ENCODE data around the gene RNF130. TPM values are rescaled to one million over a fixed set of nuclear protein-coding genes. Genes with fewer than 3 reads are reported as not detected.

RNF130 gene
- total RNA-seq, 1 donor from 2014 or later = 58.5 TPM

DNA sequence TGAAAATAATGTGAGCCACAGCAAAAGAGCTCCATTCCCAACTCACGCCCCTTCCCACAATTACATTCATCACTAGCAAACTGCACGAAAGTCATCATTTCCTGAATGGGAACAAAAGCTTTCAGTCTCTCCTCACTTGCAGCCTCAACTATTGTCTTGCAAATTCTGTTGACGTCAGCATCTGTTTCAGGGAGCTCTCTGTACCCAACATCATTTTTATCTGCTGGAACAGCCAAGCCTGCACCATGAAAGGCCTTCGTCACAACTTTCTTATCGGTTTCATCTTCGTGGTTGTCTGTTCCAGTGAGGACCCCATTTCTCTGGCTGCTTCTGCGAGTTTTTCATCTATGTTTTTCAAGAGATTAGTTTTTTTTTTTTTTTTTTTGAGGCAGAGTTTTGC, 14.3 kb upstream of the RNF130 start:
- no peak for DNase-seq (ENCODE audit: low read depth)

DNA sequence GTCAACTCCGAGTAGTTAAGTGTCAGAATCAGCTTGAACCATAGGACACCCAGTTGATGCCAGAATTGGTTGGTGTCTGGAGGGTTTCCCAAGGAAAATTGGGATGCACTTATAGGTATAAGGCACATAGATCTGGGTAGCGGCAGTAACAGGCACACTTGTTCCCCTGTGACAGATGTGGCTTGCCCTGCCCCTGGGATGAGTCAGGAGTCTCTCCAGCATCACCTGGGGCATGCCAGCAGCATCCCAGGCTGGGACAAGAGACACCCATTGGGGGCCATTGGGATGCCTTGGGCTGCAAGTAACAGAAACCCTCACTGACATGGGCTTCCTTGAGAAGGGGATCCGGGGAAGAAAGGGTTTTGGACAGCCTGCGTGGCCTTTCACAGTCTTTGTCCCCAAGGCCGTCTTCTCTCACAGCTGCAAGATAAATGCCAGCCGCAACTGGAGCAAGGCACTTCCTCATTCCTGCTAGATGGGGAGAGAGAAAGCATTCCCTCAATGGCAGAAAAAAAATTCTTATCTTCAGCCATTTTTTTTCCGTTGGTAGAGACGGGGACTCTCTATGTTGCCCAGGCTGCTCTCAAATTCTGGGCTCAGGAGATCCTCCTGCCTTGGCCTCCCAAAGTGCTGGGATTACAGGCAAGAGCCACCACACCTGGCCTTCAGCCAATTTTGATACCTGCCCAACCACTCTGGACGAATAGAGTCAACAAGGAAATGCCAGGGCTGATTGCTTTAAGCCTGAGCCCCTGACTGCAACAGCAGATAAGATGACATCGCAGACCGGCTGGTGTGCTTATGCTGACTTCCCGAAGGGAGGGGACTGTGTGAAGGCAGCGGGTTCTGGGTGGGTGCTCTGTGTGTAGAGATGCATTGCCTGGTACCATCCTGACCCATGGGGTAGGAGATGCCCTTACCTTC, 13.3 kb upstream of the RNF130 start:
- DNase-seq (ENCODE audit: low read depth) = no peak

DNA sequence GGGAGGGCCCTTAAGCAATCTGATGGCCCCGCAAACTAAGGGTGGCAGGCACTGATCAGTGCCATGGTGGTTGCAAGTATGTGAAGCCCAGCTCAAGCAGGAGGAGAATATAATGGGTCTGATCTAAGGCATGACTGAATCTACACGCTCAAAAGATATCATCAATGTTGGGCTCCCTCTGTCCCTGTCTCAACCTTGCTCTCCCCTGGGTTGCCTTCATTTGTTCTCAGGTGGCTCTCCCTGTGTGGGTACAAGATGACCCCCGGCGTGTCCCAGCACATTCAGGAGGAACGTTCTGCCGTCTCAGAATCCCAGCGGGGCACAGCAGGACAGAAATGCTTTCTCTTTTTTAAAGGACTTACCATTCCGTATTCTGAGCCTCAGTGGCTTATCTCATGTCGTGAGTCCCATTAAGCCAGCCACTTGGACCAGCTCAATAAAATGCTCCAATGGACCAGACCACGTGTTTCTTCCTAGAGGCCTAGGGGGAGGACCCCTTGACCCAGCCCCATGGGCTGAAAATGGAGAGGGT, 12.0 kb upstream of the RNF130 start:
- DNase-seq (ENCODE audit: low read depth) = no peak

DNA sequence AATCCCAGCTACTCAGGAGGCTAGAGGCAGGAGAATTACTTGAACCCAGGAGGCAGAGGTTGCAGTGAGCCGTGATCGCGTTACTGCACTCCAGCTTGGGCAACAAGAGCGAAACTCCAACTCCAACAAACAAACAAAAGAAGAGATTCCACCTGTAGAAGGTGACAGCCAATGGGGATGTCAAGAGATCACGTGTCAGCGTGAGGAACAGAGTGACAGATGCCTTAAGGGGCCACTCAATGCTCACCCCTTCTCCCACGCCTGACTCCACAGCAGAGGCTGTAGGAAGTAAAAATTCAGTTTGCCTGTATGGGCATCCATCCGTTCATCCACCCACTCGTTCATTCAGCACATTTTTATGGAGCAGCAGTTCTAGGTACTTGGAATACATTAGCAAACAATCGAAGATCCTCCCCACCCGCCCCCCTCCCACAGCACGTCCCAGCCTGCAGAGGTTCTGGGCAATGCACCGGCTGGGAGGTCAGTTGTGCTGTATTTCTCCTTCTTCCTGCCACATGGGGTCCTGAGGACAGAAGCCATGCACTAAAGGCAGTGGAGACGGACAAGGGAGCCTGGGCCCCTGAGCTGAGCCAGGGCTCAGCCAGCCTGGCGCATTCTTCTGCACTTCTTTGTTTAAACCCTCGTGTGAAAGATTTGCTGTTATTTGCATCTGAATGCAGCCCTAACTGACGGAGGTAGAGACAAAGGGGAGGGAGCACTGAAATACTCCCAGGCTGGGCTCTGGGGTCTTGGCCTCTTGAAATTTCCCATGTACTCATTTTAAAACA, 11.3 kb upstream of the RNF130 start:
- no peak for DNase-seq (ENCODE audit: low read depth)

DNA sequence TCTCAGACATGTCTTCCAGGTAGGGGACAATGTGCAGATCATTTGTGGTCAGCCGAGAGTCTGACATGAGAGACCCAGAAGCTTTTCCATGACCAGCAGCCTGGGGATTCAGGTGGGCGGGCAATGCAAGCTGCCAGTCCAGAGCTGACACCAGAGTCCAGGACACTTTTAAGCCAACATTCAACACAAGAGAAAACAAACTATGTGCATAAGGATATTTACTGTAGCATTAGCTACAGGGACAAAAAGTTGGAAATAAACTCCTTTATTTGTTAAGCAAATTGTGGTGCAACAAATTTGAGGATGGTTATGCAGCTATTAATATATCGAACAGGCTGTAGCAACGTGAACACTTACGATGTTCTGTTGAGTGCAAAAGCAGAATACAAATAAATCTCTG, 9.9 kb upstream of the RNF130 start:
- no peak for DNase-seq (ENCODE audit: low read depth)

DNA sequence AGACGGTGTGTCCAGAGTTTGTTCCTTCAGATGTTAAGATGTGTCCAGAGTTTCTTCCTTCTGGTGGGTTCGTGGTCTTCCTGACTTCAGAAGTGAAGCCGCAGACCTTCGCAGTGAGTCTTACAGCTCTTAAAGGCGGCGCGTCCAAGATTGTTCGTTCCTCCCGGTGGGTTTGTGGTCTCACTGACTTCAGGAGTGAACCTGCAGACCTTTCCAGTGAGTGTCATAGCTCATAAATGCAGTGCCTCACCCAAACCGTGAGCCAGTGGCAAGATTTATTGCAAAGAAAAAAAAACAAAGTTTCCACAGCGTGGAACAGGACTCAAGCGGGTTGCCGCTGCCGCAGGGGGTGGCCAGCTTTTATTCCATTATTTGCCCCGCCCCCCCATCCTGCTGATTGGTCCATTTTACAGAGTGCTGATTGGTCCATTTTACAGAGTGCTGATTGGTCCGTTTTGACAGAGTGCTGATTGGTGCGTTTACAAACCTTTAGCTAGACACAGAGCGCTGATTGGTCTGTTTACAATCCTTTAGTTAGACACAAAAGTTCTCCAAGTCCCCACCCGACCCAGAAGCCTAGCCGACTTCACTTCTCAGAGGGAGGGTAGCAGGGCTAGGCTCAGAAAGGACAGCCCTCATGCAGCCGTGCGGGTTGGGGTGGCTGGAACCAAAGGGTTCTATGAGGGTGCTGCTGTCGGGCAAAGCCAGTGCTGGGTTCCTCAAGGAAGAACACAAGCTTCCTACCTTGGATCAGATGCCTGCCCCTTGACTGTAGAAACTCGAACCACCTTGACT, 9.1 kb upstream of the RNF130 start:
- DNase-seq (ENCODE audit: low read depth) = no peak

DNA sequence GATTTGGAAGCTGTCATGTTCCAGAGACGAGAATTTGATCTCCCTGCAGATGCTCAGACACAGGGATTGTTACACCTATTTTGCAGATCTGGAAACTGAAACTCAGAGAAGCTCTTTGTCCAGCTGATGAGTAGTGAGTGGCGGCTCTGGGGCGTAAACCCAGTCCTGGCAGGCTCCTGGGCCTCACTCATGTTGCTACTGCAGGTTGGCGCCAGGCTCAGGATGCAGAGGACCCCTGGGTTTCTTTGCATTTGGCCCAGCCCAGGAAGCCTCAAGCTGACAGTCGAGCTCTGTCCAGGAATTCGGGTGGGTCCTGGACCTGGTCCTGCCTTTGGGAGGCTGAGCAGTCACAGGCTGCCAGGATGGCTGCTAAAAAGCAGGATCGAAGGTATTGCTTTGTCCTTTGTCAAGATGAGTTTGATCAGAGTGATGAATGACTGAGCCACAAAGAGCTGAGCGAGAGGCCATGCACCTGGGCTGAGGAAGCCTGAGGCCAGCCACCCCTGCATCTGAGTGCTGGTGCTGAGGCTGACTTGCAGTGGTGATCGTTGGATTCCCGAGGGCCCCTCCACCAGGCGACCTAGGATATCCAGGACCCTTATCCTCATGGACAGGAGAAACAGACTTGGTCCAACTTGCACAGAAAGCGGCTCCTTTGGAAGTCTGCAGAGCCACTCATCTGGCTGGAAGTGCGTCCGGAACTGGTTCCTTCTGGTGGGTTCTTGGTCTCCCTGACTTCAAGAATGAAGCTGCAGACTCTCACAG, 8.3 kb upstream of the RNF130 start:
- no peak for DNase-seq (ENCODE audit: low read depth)

DNA sequence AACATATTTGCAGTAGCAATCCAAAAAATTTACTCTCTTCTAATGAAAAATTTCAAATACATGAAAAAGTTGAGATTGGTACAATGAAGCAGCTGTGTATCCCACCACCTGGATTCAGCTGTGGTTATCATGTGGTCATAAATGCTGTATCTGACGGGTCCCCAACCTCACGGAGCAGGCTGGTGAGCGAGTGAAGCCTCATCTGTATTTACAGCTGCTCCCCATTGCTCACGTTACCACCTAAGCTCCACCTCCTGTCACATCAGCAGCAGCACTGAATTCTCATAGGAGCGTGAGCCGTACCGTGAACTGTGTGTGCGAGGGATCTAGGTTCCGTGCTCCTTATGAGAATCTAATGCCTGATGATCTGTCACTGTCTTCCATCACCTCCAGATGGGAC, 6.8 kb upstream of the RNF130 start:
- DNase-seq (ENCODE audit: low read depth) = no peak

DNA sequence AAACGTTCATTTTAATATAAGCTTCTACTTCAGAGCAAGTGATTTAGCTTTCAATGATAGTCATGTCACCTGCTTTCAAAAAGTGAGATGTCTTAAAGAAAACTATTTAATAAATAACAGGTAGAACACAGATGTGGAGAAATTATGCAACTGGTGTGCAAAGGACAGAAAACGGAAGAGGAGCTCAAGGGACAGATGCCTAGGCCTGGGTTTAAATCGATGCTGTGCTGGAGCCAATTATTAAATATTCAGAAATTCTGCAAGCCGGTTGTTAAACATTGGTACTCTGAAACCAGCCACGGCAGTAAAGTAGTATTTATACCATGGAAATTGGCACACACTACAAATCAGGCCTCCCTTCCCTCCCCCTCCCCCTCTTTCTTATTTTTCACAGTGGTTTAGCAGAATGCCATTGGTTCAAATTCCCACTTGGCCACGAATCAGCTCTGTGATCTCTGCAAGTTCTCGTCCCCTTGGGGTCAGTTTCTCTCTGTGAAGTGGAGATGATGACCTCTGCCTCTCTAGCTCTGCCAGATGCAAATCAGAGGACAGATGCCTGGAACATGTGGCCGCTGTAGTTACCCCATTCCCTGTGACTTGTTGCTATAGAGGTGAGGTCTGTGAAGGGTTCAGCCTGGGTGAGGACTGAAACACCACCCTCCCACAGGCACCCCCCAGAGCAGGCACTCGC, 6.2 kb upstream of the RNF130 start:
- DNase-seq (ENCODE audit: low read depth) = no peak

DNA sequence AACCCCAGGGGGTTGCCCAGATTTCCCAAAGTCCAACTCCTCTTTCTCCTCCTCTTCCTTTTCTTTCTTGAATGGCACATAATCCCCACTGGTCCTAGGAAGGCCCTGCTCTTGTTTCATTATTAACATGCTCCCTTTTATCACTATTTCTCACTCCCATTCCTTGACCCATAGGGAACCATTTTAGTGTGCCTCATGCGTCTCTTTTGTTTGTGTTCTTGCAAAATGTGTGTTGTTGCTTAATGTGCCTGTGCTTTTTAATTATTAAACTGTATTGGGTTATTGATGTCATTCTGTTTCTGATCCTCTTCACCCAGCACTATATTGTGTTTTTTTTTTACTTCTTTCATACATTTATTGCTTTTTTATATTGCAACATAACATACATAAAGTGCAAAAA, 4.1 kb upstream of the RNF130 start:
- DNase-seq (ENCODE audit: low read depth) = no peak

DNA sequence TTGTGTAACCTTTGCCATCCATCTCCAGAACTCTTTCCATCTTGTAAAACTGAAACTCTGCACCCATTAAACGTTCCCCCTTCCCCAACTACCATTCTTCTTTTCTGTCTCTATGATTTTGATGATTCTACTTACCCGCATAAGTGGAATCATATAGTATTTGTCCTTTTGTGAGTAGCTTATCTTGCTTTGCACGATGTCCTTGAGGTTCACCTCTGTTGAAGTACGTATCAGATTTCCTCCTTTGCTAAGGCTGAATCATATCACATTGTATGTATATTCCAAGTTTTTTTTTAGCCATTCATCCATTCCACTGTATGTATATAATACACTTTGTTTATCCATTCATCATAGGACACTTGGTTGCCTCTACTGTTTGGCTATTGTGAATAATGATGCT, 2.9 kb upstream of the RNF130 start:
- no peak for DNase-seq (ENCODE audit: low read depth)

DNA sequence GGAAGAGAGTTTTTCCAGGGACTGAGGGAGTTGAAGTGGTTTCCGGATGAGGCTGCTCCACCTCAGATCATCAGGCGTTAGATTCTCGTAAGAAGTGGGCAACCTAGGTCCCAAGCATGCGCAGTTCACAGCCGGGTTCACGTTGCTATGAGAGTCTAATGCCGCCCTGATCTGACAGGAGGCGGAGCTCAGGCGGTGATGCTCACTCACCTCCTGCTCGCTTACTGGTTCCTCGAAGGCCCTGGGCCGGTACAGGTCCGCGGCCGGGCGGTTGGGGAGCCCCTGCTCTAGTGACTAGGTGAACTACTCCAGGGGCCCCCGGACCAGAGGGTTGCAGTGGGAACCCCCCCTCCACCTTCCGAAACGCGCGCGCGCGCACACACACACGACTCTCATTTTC, 997 bp upstream of the RNF130 start:
- DNase-seq (ENCODE audit: low read depth) = no peak

DNA sequence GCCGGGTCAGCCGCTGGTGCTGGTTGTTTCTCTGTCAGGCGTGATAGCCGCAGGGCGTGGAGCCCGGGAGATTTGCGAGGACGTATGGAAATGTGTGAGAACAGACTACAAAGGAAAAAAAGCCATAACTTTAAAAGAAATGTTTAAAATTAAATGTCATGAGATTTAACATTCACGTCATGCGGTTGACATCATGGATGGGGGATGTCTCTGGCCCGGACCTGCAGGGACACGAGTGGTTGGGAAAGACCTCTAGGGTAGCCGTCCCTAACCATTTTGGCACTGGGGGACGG, 643 bp upstream of the RNF130 start:
- no peak for DNase-seq (ENCODE audit: low read depth)

DNA sequence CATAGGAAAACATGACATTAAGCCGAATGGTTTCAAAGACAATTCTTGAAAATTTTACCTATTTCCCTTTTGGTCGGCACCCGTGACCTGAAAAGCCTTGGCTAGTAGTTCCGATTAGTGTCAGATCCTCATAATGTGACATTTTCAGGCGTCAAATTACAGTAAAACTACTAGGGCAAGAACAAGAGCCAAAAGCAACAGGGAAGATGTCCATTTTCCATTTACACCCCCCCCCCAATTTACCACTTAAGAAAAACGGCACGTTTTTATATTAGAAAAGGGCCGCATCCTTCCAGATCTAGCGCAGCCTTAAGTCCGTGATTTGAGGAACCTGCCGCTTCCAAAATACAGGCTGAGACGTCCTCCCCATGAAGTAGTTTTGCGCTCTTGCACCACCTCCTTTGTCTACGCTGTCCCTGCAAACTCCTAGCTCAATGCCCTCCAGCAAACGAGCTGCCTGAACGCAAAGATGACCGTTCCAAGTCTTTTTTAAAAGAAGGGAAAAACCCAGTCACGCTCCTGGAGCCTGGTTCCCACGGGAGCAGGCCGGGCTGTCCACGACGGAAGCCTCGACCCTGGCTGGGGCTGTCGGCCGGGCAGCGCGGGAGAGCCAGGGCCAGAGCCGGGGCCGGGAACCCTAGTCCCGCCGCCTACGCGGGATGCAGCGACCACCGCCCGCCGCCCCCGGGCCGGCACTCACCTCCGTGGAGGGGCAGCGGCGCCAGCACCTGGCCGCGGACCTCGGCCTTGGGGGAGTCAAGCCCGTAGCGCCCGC, 616 bp downstream of the RNF130 start:
- DNase-seq (ENCODE audit: low read depth) = peak; percentile 53

DNA sequence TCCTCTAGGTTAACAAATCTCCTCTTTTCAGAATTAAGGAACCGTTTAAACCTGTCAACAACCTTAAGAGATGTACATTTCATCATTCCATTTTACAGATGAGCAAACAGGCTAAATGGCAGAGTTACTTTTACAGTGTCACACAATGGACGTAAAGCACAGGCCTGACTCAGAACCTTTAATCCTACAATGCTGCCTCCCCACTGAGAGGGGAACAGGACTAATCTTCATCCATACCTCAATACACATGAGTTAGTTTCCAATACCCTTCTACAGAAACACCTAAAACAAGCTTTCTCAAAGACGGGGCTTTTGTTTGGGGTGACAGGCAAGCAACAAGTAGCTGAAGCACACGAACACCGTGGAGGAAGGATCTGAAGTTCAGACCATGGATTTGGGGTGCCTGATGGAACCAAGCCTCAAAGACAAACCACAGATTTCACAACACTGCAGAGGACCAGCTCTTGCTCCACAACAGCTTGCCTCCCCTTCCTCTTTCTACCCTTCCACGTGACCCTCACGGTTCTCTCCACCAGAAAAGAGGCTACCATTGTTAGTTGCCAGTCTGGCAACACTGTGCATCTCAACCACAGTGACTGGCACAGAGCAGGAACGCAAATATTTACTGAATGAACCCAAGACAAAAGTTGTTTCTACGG, 1.8 kb downstream of the RNF130 start:
- peak; percentile 12 for DNase-seq (ENCODE audit: low read depth)

DNA sequence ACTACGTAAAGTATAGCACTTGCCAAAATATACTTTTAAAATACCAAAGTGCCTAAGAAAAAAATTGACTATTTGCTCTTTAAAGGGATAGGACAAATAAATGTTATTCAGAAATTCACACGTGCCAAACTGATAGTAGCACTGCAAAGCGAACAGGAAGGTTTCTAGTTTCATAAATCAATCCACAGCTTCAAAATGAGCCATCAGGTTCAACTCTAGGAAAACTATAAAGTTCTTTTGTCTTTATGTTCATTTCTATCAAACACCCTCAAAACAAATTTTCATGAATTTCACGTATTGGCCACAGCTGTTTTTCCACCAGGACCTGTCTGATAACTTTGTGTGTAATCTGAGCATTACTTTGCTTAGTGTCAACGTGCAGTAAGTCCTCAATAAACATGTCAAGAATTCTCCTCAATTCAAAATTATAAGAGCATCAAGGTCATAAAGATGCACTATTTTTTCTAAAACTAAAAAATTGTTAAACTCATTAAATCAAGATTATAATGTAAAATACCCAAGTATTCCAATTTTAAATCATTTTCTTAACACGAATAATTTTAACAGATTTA, 3.0 kb downstream of the RNF130 start:
- DNase-seq (ENCODE audit: low read depth) = no peak

DNA sequence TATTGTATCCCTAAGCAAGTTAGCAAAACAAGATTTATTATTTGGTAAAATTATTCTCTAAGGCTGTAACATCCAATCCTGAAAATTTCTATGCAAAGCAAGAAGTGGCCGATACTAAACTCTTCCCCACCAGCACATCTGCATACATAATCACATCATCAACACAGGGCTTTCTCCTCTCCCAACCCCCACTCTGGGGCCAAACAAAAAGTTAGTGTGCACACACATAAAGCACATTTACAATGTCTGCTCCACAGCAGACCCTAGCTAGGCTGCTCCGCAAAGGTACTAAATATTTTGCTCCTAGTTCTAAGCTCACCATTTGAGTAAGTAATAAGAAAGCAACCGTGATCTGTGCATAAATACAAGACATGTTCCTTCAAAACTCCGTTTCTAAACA, 3.6 kb downstream of the RNF130 start:
- DNase-seq (ENCODE audit: low read depth) = no peak

DNA sequence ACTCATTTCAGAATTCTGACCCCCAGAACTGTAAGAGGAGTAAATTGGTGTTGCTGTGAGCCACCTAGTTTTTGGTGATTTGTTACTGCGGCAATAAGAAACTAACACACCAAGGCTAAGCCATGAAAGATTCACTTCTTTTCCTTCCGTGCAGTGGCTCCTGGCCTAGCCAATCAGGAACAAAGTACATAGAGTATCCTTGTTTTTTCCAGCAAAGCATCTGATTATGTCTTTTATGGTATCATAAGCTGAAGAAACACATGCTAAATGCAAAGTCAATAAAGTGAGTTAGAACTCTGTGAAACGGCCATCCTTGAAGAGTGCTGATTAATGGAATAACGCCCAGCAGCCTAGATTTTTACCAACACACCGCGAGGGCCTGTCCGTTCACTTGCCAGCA, 11.4 kb downstream of the RNF130 start:
- DNase-seq (ENCODE audit: low read depth) = no peak

DNA sequence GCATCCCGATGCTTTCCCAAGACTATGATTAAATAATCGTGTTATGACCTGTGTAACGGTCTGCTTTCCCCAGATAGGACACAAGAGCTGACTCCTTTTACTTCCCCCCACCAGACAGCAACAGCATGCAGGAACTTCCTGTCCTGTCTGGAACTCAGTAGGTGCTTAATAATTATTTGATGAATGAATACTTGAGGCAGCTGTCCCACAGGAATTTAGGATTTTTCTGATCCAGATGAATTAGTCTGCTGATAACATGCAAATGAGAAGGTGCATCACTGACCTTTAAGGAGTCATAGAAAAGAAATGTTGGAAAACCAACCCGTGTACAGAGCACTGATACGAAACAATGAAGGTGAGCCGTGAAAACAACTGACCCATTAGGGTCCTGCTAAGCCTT, 12.2 kb downstream of the RNF130 start:
- no peak for DNase-seq (ENCODE audit: low read depth)

Data from renal cortical epithelial cell (primary cell).